Spleen (tissue), 7 donors: ENCODE results near the gene GAS5.

Source experiments
- CTCF ChIP-seq, 11 experiments: fragments of 200-600 bp in 7 of 11; fragments of 450-650 bp in 4 of 11; sonication (generic) in 4 of 11; IDR thresholded peaks in 8 of 11; conservative IDR thresholded peaks in 3 of 11; 1 replicate in 7 of 11; 2 replicates in 4 of 11; pipeline versions ENCODE4 v1.4.0 to v1.8.0; 2016 to 2021; ENCODE audit warnings: antibody characterized with exemption in 11 of 11, inconsistent platforms in 4 of 11, mild to moderate bottlenecking in 1 of 11
- POLR2A ChIP-seq, 3 donors: fragments of 450-650 bp; IDR thresholded peaks; one replicate each; pipeline ENCODE4 v1.5.1; 2017; ENCODE audit warnings: antibody characterized with exemption in 3 of 3, mild to moderate bottlenecking in 1 of 3
- donor health status: DM: no; HTN: no; CAD: no; lungs with moderate emphysema.
- donor health status: DM: no; HTN: no; CAD: no.
- donor health status: DM: no; HTN: no; CAD: no.

- TF ChIP-seq CTCF (IDR thresholded peaks at IDR 0.05 in 8 of 11, conservative IDR thresholded peaks at IDR 0.05 in 3 of 11) (peak in 8 of 11 experiments; percentile 10 to 65 (median 43)), POLR2A (IDR thresholded peaks at IDR 0.05) (no peak)
Observed at GRCh38 chr1:173914366-173914871, 46.6 kb upstream of the GAS5 start.
